ENCODE results near the gene HACD3. TPM values are rescaled to one million over a fixed set of nuclear protein-coding genes. Genes with fewer than 3 reads are reported as not detected.
A peak's percentile ranks its signal among the peaks of the same experiment; 100 is the strongest.

The HACD3 gene
- polyA plus RNA-seq, 1 of the 3 experiments (the other 2 are of a cell fraction) = 45.7 TPM

DNA sequence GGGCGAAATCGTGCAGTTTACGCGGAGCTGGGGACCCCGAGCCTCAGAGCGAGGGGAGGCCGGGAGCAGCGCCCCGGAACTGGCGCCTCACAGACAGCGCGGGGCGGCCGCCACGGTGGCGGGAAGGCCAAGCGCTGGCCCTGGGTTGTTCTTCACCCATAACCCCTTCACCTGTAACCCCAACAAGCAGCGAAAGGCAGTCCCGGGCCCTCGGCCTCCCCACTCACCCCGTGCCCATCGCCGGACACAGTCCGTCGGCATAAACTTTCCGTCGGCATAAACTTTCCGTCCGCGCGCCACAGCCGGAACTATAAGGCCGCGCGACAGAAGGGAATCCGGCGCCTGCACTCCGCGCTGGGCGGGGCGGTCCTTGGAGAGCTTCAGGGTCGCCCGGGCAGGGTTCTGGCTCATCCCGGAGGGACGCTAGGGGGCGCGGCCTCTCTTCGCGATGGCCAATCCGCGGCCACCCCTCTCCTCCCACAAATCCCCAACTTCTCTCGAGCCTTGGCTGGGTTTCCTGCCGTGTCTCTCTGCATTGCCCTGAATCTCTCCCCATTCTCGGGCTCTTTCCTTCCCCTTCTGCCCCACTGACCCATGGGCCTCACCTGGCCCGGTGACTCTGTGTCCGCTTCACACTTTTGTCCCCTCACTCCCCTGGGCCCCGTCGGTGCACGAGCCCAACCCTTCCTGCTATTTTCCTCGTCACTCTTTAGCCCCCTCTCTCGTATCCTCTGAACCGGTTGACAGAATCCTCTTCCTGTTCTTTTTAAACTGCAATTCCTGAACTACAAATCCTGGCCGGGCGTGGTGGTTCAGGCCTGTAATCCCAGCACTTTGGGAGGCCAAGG, 80.8 kb downstream of the HACD3 start, which contains the start of gene INTS14:
TSS of gene INTS14 (minus strand) at position 261 of the 848 bp plus-strand sequence. CDS start 3,751 bp downstream, outside the sequence.
- H3K9me2 ChIP-seq = no peaks in the 10 kb centered on the region
- H3K79me2 ChIP-seq (ENCODE audit: insufficient read depth) = peaks cover 54% of the 10 kb centered on the region
- CTCF ChIA-PET = interaction anchor here (0.6 to 3.2 kb wide), 24 partner anchors 8 to 893 kb away, joined by 3 to 23 read pairs (median 4); partner anchors contain the start of genes RAB11A and SLC24A1
- H3K9ac ChIP-seq = peak within 1 kb of the TSS; percentile 91
- H3K4me3 ChIP-seq (ENCODE audit: low read depth in 2 of 2, low read length in 1 of 2) = peak within 1 kb of the TSS; percentile 77 to 99
- no peaks in the 10 kb centered on the region for H4K20me1 ChIP-seq (ENCODE audit: insufficient read depth)
- H3K27me3 ChIP-seq (ENCODE audit: insufficient read depth) = no peaks in the 10 kb centered on the region
- H3K4me1 ChIP-seq (ENCODE audit: control insufficient read depth in 1 of 2, insufficient read depth in 2 of 2, low read depth in 1 of 2, low read length in 1 of 2) = peaks cover 14 to 16% of the 10 kb centered on the region in 2 experiments; a peak in 3 of 4 replicates
- H2AFZ ChIP-seq (ENCODE audit: low read depth) = peak within 1 kb of the TSS; percentile 98
- under 1% methylated on average over 38 of the region's 64 CpGs for WGBS (ENCODE audit: low lambda C conversion rate)
- peak within 1 kb of the TSS; percentile 83 to 93 for H3K27ac ChIP-seq (ENCODE audit: low read depth in 2 of 2, low read length in 1 of 2)
- peaks cover 10% of the 10 kb centered on the region for H3F3A ChIP-seq (replicated peaks; ENCODE audit: insufficient read depth)
- POLR2A ChIA-PET = interaction anchor here (0.7 to 1.7 kb wide), 12 partner anchors 8 to 259 kb away, joined by 3 to 15 read pairs (median 3); partner anchors contain the start of genes HACD3, RAB11A and SLC24A1
- peak within 1 kb of the TSS; percentile 96 for H3K4me2 ChIP-seq
- H3K9me3 ChIP-seq = no peaks in the 10 kb centered on the region
- DNase-seq = peak; percentile 98
- peaks cover 4 to 7% of the 10 kb centered on the region in 2 experiments for H3K36me3 ChIP-seq (replicated peaks in 1 of 2; ENCODE audit: control insufficient read depth in 1 of 2, insufficient read depth in 2 of 2, low read length in 1 of 2)
- TF ChIP-seq, protein P1, sequence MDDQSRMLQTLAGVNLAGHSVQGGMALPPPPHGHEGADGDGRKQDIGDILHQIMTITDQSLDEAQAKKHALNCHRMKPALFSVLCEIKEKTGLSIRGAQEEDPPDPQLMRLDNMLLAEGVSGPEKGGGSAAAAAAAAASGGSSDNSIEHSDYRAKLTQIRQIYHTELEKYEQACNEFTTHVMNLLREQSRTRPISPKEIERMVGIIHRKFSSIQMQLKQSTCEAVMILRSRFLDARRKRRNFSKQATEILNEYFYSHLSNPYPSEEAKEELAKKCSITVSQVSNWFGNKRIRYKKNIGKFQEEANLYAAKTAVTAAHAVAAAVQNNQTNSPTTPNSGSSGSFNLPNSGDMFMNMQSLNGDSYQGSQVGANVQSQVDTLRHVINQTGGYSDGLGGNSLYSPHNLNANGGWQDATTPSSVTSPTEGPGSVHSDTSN (IDR thresholded peaks at IDR 0.05) = peak; percentile 15; the same call in 1 of the 2 replicates
- TF ChIP-seq TEAD4 (IDR thresholded peaks at IDR 0.05; ENCODE audit: borderline replicate concordance, insufficient read depth) (0 out of 2 replicates have a peak, but pooled peaks have one; percentile 13), REST (IDR thresholded peaks at IDR 0.05; ENCODE audit: low read depth, low read length) (peak; percentile 73; the same call in 1 of the 2 replicates), IRF3 (IDR thresholded peaks at IDR 0.05; ENCODE audit: low read depth, low read length) (peak; percentile 4; the same call in 1 of the 2 replicates), FOXM1 (IDR thresholded peaks at IDR 0.05; ENCODE audit: low read depth) (0 out of 2 replicates have a peak, but pooled peaks have one; percentile 67), SIN3A (IDR thresholded peaks at IDR 0.05; ENCODE audit: borderline replicate concordance, low read depth, low read length) (peak; percentile 89), TAF1 (IDR thresholded peaks at IDR 0.05; ENCODE audit: borderline replicate concordance, low read depth, low read length) (peak; percentile 89), GABPA (IDR thresholded peaks at IDR 0.05; ENCODE audit: low read depth) (peak; percentile 93), JUND (IDR thresholded peaks at IDR 0.05) (no peak; the same call in 1 of the 2 replicates), NRF1 (IDR thresholded peaks at IDR 0.05; ENCODE audit: low read depth, low read length) (no peak), MAX (IDR thresholded peaks at IDR 0.05; ENCODE audit: low read depth) (peak; percentile 89), USF1 (IDR thresholded peaks at IDR 0.05; ENCODE audit: borderline replicate concordance, low read depth) (peak; percentile 60; the same call in 1 of the 2 replicates), CHD2 (IDR thresholded peaks at IDR 0.05; ENCODE audit: low read length, partially characterized antibody) (peak; percentile 77), CTCF (IDR thresholded peaks at IDR 0.05) (peak; percentile 54), YY1 (IDR thresholded peaks at IDR 0.05; ENCODE audit: low read depth) (peak; percentile 73; the same call in 1 of the 2 replicates), FOXJ3 (CRISPR knock-in tag; IDR thresholded peaks at IDR 0.05) (peak; percentile 78), GATA2 (CRISPR knock-in tag; IDR thresholded peaks at IDR 0.05) (no peak), RXRA (IDR thresholded peaks at IDR 0.05; ENCODE audit: borderline replicate concordance, low read depth) (peak; percentile 27; the same call in 1 of the 2 replicates)
- TF ChIP-seq, protein P2, sequence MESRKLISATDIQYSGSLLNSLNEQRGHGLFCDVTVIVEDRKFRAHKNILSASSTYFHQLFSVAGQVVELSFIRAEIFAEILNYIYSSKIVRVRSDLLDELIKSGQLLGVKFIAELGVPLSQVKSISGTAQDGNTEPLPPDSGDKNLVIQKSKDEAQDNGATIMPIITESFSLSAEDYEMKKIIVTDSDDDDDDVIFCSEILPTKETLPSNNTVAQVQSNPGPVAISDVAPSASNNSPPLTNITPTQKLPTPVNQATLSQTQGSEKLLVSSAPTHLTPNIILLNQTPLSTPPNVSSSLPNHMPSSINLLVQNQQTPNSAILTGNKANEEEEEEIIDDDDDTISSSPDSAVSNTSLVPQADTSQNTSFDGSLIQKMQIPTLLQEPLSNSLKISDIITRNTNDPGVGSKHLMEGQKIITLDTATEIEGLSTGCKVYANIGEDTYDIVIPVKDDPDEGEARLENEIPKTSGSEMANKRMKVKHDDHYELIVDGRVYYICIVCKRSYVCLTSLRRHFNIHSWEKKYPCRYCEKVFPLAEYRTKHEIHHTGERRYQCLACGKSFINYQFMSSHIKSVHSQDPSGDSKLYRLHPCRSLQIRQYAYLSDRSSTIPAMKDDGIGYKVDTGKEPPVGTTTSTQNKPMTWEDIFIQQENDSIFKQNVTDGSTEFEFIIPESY (IDR thresholded peaks at IDR 0.05; ENCODE audit: borderline replicate concordance, low read depth) = peak; percentile 85; the same call in 1 of the 2 replicates

Measured in SK-N-SH (cell line).